AG10803 (cell line): ENCODE results near the gene PDE8B.

ENCODE experiments used
- DNase-seq: peaks from one replicate; pipeline ENCODE4 v3.0.0; 2010; ENCODE audit warnings: low read depth
- H3K4me3 ChIP-seq: 2 replicates; pipeline ENCODE4 v1.5.1; 2011; ENCODE audit warnings: mild to moderate bottlenecking, low read length, control low read depth
- TF ChIP-seq, protein P1 (sequence below): conservative IDR thresholded peaks from 2 replicates; pipeline ENCODE4 v1.5.1; 2011; ENCODE audit warnings: mild to moderate bottlenecking, low read length, control low read depth, inconsistent platforms

The PDE8B gene

DNA sequence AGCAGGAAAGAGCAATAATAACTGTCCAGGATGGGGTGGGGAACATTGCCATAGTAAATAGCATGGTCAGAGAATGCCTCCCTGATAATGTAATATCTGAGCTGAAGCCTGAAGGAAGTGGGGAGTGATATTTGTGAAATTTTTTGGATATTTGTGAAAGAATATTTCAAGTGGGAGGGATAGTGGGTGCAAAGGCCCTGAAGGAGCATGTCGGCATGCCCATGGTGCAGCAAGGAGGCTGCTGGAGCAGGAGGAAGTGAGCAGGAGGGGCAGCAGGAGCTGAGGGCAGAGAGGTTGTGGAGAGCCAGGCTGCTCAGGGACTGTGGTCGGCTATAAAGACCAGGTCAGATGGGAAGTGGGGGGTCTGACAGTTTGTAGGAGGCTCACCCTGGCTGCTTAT, 21.1 kb upstream of the PDE8B start:
- no peak for DNase-seq
- TF ChIP-seq, protein P1, sequence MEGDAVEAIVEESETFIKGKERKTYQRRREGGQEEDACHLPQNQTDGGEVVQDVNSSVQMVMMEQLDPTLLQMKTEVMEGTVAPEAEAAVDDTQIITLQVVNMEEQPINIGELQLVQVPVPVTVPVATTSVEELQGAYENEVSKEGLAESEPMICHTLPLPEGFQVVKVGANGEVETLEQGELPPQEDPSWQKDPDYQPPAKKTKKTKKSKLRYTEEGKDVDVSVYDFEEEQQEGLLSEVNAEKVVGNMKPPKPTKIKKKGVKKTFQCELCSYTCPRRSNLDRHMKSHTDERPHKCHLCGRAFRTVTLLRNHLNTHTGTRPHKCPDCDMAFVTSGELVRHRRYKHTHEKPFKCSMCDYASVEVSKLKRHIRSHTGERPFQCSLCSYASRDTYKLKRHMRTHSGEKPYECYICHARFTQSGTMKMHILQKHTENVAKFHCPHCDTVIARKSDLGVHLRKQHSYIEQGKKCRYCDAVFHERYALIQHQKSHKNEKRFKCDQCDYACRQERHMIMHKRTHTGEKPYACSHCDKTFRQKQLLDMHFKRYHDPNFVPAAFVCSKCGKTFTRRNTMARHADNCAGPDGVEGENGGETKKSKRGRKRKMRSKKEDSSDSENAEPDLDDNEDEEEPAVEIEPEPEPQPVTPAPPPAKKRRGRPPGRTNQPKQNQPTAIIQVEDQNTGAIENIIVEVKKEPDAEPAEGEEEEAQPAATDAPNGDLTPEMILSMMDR = no peak
- H3K4me3 ChIP-seq = no peak overlapping the region

DNA sequence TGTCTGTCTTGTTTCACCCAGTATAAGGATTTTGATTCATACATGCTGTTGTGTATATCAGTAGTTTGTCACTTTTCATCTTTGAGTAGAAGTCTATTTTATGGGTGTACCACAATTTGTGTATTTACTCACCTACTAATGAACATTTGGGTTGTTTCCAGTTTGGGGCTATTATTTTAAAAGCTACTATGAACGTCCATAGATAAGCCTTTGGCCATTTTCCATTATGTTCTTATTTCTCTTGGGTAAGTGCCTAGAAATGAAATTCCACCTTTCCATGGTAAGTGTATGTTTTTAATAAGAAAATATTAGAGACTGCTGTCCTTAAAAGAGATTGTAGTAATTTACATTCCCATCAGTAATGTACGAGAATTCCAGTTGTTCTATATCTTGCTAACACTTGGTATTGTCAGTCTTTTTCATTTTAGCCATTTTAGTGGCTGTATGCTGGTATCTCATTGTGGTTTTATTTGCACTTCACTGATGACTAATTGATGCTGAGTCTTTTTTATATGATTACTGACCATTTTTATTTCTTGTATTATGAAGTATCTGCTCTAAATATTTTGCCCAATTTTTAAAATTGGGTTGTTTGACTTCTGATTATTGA, 17.9 kb upstream of the PDE8B start:
- TF ChIP-seq, protein P1 = no peak
- no peak overlapping the region for H3K4me3 ChIP-seq
- no peak for DNase-seq

DNA sequence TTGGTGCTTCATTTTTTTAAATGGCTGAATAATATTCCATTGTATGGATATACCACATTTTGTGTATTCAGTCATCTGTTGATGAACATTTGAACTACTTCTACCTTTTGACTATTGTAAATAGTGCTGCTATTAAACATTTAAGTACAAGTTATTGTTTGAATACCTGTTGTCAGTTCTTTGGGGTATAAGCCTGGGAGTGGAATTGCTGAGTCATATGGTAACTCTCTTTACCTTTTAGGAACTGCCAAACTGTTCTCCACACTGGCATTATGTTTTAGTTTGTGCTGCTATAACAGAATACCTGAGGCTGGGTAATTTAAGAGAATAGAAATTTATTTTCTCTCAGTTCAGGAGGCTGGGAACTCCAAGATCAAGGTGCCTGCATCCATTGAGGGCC, 15.7 kb upstream of the PDE8B start:
- H3K4me3 ChIP-seq = no peak overlapping the region
- TF ChIP-seq, protein P1 = no peak
- no peak for DNase-seq

- no peak overlapping the region for H3K4me3 ChIP-seq
- DNase-seq = no peak
Measured at GRCh38 chr5:77197840-77198554, 12.5 kb upstream of the PDE8B start.

GRCh38 chr5:77200663-77201062, 9.8 kb upstream of the PDE8B start:
- TF ChIP-seq, protein P1 = no peak
- DNase-seq = no peak
- no peak overlapping the region for H3K4me3 ChIP-seq

More at GRCh38 chr5:77197840-77198554, 12.5 kb upstream of the PDE8B start:
- TF ChIP-seq, protein P1 = no peak

DNA sequence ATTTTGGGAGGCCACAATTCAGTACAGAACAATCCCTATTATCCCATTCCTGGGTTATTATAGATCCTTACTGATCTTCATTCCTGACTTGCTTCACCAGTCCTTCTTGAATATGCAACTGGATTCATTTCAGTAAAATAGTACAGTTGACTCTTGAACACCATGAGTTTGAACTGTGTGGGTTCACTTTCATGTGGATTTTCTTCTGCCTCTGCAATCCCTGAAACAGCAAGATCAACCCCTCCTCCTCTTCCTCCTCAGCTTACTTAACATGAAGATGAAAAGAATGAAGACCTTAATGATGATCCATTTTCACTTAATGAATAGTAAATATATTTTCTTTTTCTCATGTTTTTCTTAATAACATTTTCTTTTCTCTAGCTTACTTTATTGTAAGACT, 8.3 kb upstream of the PDE8B start:
- TF ChIP-seq, protein P1 = no peak
- no peak for DNase-seq

GRCh38 chr5:77204967-77205366, 5.5 kb upstream of the PDE8B start:
- H3K4me3 ChIP-seq = no peak overlapping the region
- TF ChIP-seq, protein P1 = no peak
- DNase-seq = no peak

More for the DNA sequence above, 8.3 kb upstream of the PDE8B start:
- no peak overlapping the region for H3K4me3 ChIP-seq
